Lower leg skin (tissue), 4 donors: ENCODE results near the gene CAMKK2. TPM values are rescaled to one million over a fixed set of nuclear protein-coding genes. Genes with fewer than 3 reads are reported as not detected.

ENCODE experiments used
- DNase-seq, 2 donors: peaks; one replicate each; pipeline ENCODE4 v3.0.0-alpha.2; 2019; ENCODE audit warnings: low spot score in 2 of 2
- H3K4me3 ChIP-seq: fragments of 200-600 bp; sonication (generic); 2 replicates; pipeline ENCODE4 v1.5.1; 2017; ENCODE audit warnings: mild to moderate bottlenecking, low read depth; ENCODE audit not compliant: poor library complexity, severe bottlenecking
- POLR2A ChIP-seq, 2 donors: fragments of 450-650 bp; IDR thresholded peaks; one replicate each; pipeline ENCODE4 v1.6.1; 2016 to 2017; ENCODE audit warnings: antibody characterized with exemption in 2 of 2, mild to moderate bottlenecking in 1 of 2, moderate library complexity in 1 of 2
- WGBS, 2 donors: methylation state at CpG; one replicate each; pipeline ENCODE4 v1.1.5; 2018; 5-methylcytosine and 5-hydroxymethylcytosine counted together
- intact Hi-C: fragments of 100-400 bp; cut with DNase I; formaldehyde crosslinking; loops from one replicate; pipeline ENCODE4 v1.15.0; 2023; ENCODE audit warnings: low total_unique reads
- total RNA-seq, 4 donors: library from RNA; depleted of rRNA; stranded (reverse); fragments of >200 nt; gene quantifications; one replicate each; pipeline ENCODE4 v1.1.0, GENCODE V29; 2016
- TF ChIP-seq, protein P1 (sequence below), 3 donors: fragments of 450-650 bp; IDR thresholded peaks; one replicate each; pipeline ENCODE4 v1.5.1; 2016; ENCODE audit warnings: antibody characterized with exemption in 3 of 3, mild to moderate bottlenecking in 3 of 3, moderate library complexity in 2 of 3

The CAMKK2 gene
- total RNA-seq, 4 donors from 2014 or later = 18.2 to 31.4 (median 21.5) TPM

DNA sequence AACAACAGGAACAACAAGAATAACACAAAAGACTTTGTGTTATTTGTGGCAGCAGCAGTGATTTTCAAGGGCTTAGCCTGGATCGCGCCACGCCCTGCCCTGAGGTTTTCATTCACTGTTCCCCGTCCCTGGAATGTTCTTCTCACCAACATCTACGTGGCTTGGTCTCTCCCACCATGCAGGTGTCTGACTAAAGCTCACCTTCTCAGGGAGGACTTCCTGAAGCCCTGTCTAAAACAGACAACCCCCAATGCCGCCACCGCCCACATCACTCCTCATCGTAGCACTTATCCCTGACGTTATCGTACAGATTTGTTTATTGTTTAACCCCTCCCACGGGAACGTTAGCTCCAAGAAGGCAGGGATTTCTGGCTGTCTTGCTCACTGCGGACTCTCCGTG, 46.1 kb downstream of the CAMKK2 start:
- intact Hi-C loops = no loop called here
- no peak overlapping the region for H3K4me3 ChIP-seq
- DNase-seq = no peak
- 61 to 80% methylated on average over 14 of the region's 14 CpGs for WGBS, 2 donors
- TF ChIP-seq POLR2A (IDR thresholded peaks at IDR 0.05) = no peak
- TF ChIP-seq, protein P1, sequence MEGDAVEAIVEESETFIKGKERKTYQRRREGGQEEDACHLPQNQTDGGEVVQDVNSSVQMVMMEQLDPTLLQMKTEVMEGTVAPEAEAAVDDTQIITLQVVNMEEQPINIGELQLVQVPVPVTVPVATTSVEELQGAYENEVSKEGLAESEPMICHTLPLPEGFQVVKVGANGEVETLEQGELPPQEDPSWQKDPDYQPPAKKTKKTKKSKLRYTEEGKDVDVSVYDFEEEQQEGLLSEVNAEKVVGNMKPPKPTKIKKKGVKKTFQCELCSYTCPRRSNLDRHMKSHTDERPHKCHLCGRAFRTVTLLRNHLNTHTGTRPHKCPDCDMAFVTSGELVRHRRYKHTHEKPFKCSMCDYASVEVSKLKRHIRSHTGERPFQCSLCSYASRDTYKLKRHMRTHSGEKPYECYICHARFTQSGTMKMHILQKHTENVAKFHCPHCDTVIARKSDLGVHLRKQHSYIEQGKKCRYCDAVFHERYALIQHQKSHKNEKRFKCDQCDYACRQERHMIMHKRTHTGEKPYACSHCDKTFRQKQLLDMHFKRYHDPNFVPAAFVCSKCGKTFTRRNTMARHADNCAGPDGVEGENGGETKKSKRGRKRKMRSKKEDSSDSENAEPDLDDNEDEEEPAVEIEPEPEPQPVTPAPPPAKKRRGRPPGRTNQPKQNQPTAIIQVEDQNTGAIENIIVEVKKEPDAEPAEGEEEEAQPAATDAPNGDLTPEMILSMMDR (IDR thresholded peaks at IDR 0.05) = no peak

DNA sequence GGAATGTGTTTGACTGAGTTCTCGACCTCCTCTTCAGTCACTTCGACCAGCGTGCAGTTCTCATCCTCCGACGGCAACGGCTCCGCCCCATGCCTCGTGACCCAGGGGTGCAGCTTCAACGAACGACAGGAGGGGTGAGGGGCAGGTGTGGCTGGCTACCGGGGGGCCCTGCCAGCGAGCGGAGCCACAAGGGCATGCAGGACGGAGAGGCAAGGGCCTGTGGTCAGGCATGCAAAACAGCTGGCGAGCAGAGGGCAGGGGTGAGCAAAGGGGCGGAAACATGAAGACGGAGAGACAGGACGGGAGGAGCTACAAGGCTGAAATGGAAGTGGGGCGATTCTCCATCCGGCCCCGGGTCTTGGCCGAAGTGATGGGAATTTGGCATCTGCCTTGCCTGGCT, 47.9 kb downstream of the CAMKK2 start:
- H3K4me3 ChIP-seq = no peak overlapping the region
- WGBS, 2 donors = 88 to 93% methylated on average over 22 of the region's 22 CpGs
- TF ChIP-seq, protein P1 (IDR thresholded peaks at IDR 0.05) = no peak
- TF ChIP-seq POLR2A (IDR thresholded peaks at IDR 0.05) = no peak
- intact Hi-C loops = no loop called here
- no peak for DNase-seq

DNA sequence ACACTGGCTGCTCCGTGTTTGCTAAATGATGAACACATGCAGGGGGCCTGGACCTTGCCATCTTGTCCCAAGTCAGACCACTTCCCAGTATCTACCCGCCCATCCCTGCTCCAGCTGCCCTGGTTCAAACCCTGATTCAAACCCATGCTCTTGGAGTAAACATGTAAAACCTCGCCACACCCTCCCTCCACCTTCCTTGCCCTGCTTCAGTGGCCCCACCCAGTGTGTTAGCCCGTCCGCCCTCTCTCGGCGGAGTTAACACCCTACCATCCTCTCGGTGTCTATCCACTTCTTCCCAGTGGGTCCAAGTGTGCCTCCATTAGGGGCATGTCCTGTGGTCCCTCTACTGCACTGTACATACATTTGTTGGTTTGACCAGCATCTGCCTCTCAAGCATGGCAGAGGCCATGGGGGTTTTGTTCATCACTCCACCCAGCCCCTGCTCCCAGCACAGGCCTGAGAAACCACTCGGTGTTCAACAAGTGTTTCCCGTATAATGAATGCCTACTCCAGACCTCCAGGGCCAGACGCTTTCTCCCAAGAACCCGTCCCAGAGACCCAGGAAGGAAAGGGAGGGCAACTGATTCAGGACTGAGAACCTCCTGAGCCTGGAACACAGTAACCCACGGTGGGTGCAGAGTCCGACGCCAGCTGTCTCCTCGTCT, 49.5 kb downstream of the CAMKK2 start:
- WGBS, 2 donors = 87 to 88% methylated on average over 16 of the region's 16 CpGs
- no peak for TF ChIP-seq POLR2A (IDR thresholded peaks at IDR 0.05)
- TF ChIP-seq, protein P1 (IDR thresholded peaks at IDR 0.05) = no peak
- no peak for DNase-seq
- no peak overlapping the region for H3K4me3 ChIP-seq
- intact Hi-C loops = no loop called here

DNA sequence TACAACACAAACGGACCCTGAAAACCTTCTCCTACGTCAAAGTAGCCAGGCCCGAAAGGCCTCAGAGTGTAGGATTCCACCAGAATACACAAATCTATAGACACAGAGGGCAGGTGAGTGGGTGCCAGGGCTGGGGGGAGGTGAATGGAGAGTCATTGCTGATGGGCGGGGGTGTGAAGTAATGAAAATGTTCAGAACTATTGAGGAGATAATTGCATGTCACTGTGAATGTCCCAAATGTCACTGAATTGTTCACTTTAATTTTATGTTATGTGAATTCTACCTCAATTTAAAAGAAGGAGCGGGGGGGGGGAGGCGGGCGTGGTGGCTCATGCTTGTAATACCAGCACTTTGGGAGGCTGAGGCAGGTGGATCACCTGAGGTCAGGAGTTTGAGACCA, 50.6 kb downstream of the CAMKK2 start:
- no peak for DNase-seq
- 87 to 94% methylated on average over 7 of the region's 7 CpGs for WGBS, 2 donors
- intact Hi-C loops = no loop called here
- H3K4me3 ChIP-seq = no peak overlapping the region
- no peak for TF ChIP-seq POLR2A (IDR thresholded peaks at IDR 0.05)
- TF ChIP-seq, protein P1 (IDR thresholded peaks at IDR 0.05) = no peak

DNA sequence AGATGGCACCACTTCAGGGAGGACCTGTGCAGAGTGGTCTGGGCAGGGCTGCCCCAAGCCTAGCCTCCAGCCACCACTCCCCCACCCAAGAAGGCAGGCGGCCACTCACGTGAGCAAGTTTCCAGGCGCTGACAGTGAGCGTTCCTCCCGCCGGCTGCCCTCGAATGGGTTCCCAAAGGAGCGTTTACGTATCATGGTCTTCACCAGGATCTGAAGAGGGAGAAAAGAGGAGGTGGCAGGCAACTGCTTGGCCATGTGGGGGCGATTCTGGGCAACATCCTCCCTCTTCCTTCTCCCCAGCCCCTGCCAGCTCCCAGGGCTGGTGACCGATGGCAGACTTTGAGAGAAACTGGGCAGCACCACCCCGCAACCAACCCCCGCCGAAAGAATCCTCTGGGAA, 51.5 kb downstream of the CAMKK2 start:
- no peak for DNase-seq
- TF ChIP-seq POLR2A (IDR thresholded peaks at IDR 0.05) = no peak
- TF ChIP-seq, protein P1 (IDR thresholded peaks at IDR 0.05) = no peak
- WGBS, 2 donors = 89 to 95% methylated on average over 14 of the region's 14 CpGs
- intact Hi-C loops = no loop called here
- H3K4me3 ChIP-seq = no peak overlapping the region
